GM10847 (cell line): ENCODE measurements around the gene LOX.

Experiments
- POLR2A ChIP-seq: IDR thresholded peaks from 2 replicates; pipeline ENCODE4 v1.6.1; 2011; ENCODE audit not compliant: insufficient read length; ENCODE audit errors: extremely low read depth

Gene LOX

GRCh38 chr5:122076669-122077365, 1.2 kb downstream of the LOX start:
- TF ChIP-seq POLR2A: no peak

DNA sequence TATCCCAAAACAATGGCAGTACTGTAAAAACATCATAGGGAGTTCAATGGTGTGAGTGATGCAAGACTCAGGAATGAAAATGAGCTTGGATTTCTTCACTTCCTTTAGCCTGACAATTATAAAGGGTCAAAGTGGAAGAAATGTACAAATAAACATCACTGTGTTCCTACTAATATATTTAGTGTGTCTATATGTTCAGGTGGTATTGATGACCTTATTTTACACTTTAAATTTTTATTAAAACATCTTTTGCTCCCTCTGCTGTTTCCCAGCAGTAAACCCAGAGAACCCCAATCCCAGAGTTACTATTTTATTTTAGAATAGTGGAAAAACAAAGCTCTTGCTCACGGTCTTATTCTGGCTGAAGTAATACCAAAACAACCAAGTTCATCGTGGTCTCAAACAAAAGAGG, 2.0 kb downstream of the LOX start:
- no peak for TF ChIP-seq POLR2A

- TF ChIP-seq POLR2A: no peak
Measured at GRCh38 chr5:122073864-122074263, 4.2 kb downstream of the LOX start.

GRCh38 chr5:122073018-122073417, 5.0 kb downstream of the LOX start:
- TF ChIP-seq POLR2A: no peak

- no peak for TF ChIP-seq POLR2A
Measured at GRCh38 chr5:122067390-122067789, 10.7 kb downstream of the LOX start.

GRCh38 chr5:122064992-122065391, 13.1 kb downstream of the LOX start:
- no peak for TF ChIP-seq POLR2A

DNA sequence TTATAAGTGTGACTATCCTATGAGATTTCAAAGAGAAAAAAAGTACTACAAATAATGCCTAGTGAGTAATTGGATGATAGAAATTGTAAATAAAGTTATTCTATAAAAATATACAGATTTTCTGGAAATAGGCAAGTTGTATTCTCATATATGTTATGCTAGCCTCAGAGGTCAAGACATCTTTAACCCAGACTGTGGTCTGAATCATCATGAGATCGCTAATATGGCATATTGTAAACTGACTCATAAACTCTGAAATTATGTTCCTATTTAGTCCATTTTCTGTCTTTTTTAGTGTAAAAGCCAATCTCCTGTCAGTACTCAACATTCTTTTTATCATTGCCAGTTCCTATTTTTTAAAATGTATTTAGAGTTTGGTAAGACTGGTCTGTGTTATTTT, 14.2 kb downstream of the LOX start:
- no peak for TF ChIP-seq POLR2A

DNA sequence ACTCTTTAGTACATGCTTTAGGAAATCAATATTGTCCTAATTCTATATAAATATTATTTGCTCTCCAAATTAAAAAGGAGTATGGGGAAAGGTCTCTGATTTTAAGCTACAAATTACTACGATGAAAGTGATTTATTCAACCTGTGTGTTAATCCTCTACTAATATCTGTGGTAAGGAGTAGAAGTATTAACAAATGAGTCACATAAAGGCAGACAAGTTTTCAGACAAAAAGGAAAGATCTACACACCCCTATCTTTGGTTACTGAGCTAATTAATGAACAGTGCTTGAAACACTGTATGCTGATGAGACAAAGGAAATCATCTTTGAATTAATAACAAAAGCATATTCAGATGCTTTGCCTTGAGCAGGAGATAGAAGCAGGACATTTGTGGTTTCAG, 15.9 kb downstream of the LOX start:
- TF ChIP-seq POLR2A: no peak

DNA sequence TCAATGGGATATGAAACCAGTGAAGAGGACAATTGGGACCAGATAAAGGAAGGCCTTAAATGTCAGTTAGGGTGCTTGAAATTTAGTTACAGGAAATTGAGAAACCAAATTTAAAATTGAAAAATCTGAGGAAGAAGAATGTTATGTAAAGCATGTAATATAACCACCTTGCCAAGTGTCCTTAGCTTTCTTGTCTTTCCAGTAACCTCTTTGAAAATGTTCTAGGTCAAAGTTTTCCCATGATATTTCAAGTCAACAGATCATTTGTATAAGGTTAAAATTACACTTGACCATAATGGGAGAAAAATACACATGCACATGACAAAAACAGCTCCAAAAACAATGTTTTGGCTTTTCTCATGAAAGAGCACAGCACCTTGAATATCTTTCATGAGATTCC, 21.1 kb downstream of the LOX start:
- TF ChIP-seq POLR2A: no peak

GRCh38 chr5:122054266-122054665, 23.8 kb downstream of the LOX start:
- TF ChIP-seq POLR2A: no peak

DNA sequence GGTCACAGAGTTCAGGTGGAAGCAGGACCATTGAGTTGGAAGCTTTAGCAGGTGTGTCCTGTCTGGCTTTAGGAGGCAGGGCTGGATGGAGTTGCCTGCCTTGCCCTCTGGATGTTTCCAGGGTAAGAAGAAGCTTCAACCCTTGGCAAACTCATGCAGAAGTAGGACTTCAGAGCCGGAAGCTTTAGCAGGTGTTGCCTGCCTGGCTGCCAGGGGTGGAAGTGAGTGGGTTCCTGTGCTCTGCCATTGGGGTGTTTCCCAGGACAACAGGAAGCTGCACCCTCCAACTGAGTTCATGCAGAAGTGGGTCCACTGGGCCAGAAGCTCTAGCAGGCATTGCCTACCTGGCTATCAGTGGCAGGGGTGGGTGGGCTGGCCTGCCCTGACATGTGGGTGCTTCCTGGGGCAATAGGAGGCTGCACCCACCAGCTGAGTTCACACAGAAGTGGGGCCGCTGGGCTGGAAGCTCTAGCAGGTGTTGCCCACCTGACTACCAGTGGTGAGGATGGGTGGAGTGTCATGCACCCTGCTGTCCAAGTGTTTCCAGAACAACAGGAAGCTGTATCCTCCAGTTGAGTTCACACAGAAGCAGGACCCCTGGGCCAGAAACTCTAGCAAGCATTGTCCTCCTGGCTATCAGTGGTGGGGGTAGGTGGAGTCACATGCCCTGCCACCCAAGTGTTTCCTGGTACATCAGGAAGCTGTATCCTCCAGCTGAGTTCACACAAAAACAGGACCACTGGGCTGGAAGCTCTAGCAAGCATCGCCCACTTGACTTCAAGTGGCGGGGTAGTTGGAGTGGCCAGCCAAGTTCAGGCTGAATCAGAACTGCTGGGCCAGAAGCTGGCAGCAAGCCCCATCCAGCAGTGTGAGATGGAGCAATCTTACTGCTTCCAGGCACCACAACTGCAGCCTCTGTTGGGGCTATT, 24.6 kb downstream of the LOX start:
- TF ChIP-seq POLR2A: no peak

GRCh38 chr5:122051569-122051968, 26.5 kb downstream of the LOX start:
- no peak for TF ChIP-seq POLR2A

DNA sequence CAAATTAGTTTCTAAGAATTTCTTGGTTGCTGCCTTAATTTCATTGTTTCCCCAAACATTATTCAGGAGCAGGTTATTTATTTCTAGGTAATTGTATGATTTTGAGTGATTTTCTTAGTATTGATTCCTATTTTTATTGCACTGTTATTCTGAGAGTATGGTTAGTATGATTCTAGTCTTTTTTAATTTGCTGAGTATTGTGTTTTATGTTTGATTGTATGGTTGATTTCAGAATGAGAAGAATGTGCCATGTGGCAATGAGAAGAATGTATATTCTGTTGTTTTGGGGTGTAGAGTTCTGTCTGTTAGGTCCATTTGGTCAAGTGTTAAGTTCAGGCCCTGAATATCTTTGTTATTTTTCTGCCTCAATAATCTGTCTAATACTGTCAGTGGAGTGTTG, 27.1 kb downstream of the LOX start:
- no peak for TF ChIP-seq POLR2A

GRCh38 chr5:122040636-122041302, 37.3 kb downstream of the LOX start:
- TF ChIP-seq POLR2A: no peak

- no peak for TF ChIP-seq POLR2A
Measured at GRCh38 chr5:122036326-122036725, 41.7 kb downstream of the LOX start.

- no peak for TF ChIP-seq POLR2A
Measured at GRCh38 chr5:122035913-122036312, 42.1 kb downstream of the LOX start.
